ENCODE data around the gene RAB11FIP5.

The RAB11FIP5 gene

DNA sequence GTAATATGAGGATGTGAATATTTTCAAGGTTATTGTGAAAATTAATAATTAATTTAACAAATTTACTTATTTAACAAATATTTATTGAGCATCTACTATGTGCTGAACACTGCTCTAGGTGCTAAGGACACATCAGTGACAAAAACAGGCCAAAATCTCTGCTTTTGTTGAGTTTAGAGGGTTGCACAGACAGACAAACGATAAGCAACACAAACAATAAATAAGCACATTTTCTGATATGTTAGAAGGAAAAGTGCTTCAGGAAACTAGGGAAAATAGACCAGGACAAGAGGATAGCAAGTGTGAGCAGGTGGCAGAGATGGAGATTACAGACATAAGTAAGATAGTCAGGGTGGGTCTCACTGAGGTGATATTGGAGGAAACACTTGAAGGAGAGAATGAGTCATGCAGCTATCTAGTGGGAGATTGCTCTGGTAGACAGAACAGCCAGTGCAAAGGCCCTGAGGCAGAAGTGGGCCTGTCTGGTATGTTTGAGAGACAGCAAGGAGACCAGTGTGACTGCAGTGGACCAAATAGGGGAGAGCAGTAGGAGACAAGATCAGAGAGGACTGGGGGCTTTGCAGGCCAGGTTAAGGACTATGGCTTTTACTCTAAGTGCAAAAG is 79.5 kb downstream of the RAB11FIP5 start:
- no peak for DNase-seq (ENCODE audit: low spot score)

DNA sequence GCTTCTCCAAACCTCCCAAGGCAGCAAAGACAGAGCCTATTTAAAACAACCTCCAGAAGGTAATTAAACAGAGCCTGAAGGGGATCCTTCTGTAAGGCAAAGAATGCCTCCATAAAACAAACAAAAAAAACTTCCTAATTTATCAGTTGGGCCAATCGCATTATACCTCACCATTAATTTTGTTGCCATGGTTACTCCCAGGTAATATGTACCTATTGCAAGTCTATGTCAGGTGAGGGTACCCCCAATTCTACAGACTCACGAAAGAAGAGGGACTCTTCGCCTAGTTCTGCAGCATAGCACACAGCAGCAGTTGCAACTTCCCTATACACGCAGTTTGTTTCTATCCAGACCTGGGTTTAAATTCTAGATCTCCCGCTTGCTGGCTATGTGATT is 80.0 kb downstream of the RAB11FIP5 start:
- DNase-seq (ENCODE audit: low spot score): no peak

GRCh38 chr2:73031725-73032701 is 80.7 kb downstream of the RAB11FIP5 start:
- DNase-seq (ENCODE audit: low spot score): no peak

- DNase-seq (ENCODE audit: low spot score): no peak
Measured at GRCh38 chr2:73031095-73031678, 81.6 kb downstream of the RAB11FIP5 start.

GRCh38 chr2:73028841-73029240 is 83.9 kb downstream of the RAB11FIP5 start:
- no peak for DNase-seq (ENCODE audit: low spot score)

GRCh38 chr2:73027340-73027739 is 85.4 kb downstream of the RAB11FIP5 start:
- DNase-seq (ENCODE audit: low spot score): no peak

DNA sequence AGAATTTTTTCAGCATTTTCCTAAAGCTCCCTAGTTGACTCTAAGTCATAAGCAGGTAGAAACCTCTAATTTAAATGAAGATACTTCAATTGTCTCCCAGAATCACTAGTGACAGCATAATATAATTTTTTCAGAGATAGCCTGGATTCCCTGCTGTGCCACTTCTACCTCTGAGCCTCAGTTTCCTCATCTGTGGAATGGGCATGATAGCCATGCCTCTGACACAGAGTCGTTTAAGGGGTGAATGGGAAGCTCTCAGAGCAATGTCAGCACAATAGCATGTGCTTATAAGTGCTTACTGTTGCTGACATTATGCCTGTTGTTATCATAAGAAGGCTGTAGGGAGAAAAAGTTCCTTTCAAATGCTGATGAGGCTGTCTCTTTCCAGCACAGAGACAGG is 89.3 kb downstream of the RAB11FIP5 start:
- no peak for DNase-seq (ENCODE audit: low spot score)
